ENCODE data around the gene MANSC1. TPM values are rescaled to one million over a fixed set of nuclear protein-coding genes. Genes with fewer than 3 reads are reported as not detected.

Gene MANSC1
- total and polyA plus RNA-seq, 9 of the 15 experiments (the other 6 are each of a cell fraction or from before 2014, with no cell fraction given) = 0.76 to 8.6 (median 3.1) TPM

- TF ChIP-seq SIX5 (IDR thresholded peaks at IDR 0.05; ENCODE audit: borderline replicate concordance in 1 of 2, insufficient read depth in 1 of 2, low read depth in 1 of 2, low read length in 2 of 2) = no peak
- TF ChIP-seq FOXO4 (CRISPR knock-in tag; IDR thresholded peaks at IDR 0.05) = no peak
- no peak for TF ChIP-seq TCF7 (IDR thresholded peaks at IDR 0.05; ENCODE audit: borderline replicate concordance)
- no peak for TF ChIP-seq ELK1 (CRISPR knock-in tag; IDR thresholded peaks at IDR 0.05)
- no peak for TF ChIP-seq HMBOX1 (IDR thresholded peaks at IDR 0.05)
- TF ChIP-seq HNRNPUL1 (IDR thresholded peaks at IDR 0.05; ENCODE audit: low read length) = no peak
- TF ChIP-seq USF2 (CRISPR knock-in tag; IDR thresholded peaks at IDR 0.05) = no peak
- TF ChIP-seq SAP30 (IDR thresholded peaks at IDR 0.05; ENCODE audit: borderline replicate concordance, insufficient read depth, low read depth, low read length, poor library complexity, severe bottlenecking) = no peak
- TF ChIP-seq HES1 (IDR thresholded peaks at IDR 0.05; ENCODE audit: low read depth) = peak; percentile 32; the same call in 1 of the 2 replicates
- no peak for TF ChIP-seq DEAF1 (CRISPR knock-in tag; IDR thresholded peaks at IDR 0.05)
- TF ChIP-seq L3MBTL2 (IDR thresholded peaks at IDR 0.05) = no peak
- TF ChIP-seq ETS2 (tag; IDR thresholded peaks at IDR 0.05; ENCODE audit: borderline replicate concordance, poor library complexity, severe bottlenecking) = no peak
- TF ChIP-seq PKNOX1 (IDR thresholded peaks at IDR 0.05) = 0 out of 2 replicates have a peak, but pooled peaks have one; percentile 13
- no peak for TF ChIP-seq HOXB6 (CRISPR knock-in tag; IDR thresholded peaks at IDR 0.05; ENCODE audit: borderline replicate concordance)
- TF ChIP-seq POLR2G (IDR thresholded peaks at IDR 0.05; ENCODE audit: low read depth, low read length) = no peak
- TF ChIP-seq POU5F1 (IDR thresholded peaks at IDR 0.05; ENCODE audit: borderline replicate concordance, low read depth, low read length, partially characterized antibody) = no peak
- TF ChIP-seq DMBX1 (CRISPR knock-in tag; IDR thresholded peaks at IDR 0.05; ENCODE audit: borderline replicate concordance) = no peak
- TF ChIP-seq PHTF2 (CRISPR knock-in tag; IDR thresholded peaks at IDR 0.05) = no peak
These were observed 42.4 kb upstream of the MANSC1 start (continued) for GRCh38 chr12:12392413-12392812.

Measured in K562 (cell line).